HepG2 (cell line): Measurements from ENCODE around the gene GARIN6. TPM values are rescaled to one million over a fixed set of nuclear protein-coding genes. Genes with fewer than 3 reads are reported as not detected.

Source experiments
- ATAC-seq: fragments of 200-7000 bp; cut with Tn5 transposase; 3 replicates; pipeline ENCODE4 v1.9.1; 2020; ENCODE audit warnings: mild to moderate bottlenecking, moderate library complexity
- BruUV-seq: library from RNA; stranded (reverse); fragments of 400-500 nt; replicated peaks from 2 replicates; lab custom pipeline; 2021; lab: Mats Ljungman, UMichigan
- CTCF ChIA-PET: fragments of 300-600 bp; formaldehyde crosslinking; extraction: SDS; loops from one replicate; lab custom pipeline; 2021; ENCODE audit warnings: low total read pairs, inconsistent platforms, low intra/inter-chr PET ratio; lab: Yijun Ruan, JAX
- POLR2A ChIA-PET: fragments of 350-600 bp; sonication (Branson Sonifier 250); formaldehyde crosslinking; loops from one replicate; lab custom pipeline; 2020; ENCODE audit warnings: antibody characterized with exemption, inconsistent platforms; lab: Yijun Ruan, JAX
- DNase-seq: peaks from one replicate; pipeline ENCODE4 v3.0.0-alpha.2; 2015; ENCODE audit warnings: low spot score
- FAIRE-seq: peaks from 3 replicates; lab custom pipeline; 2011; peaks lifted over from hg19 to GRCh38; lab: Jason Lieb, UNC
- H2AFZ ChIP-seq: one replicate; pipeline ENCODE4 v1.6.1; 2011; ENCODE audit warnings: low read length, inconsistent platforms
- H3K27ac ChIP-seq: fragments of 300-600 bp; 3 replicates; pipeline ENCODE4 v1.8.0; 2011; ENCODE audit warnings: mixed run types, mild to moderate bottlenecking, mixed read lengths, low read length, inconsistent platforms; ENCODE audit not compliant: insufficient read depth; ENCODE audit errors: extremely low read length
- H3K27me3 ChIP-seq, 2 experiments: fragments of 200-600 bp in 1 of 2; 2 replicates in 1 of 2; 3 replicates in 1 of 2; pipeline versions ENCODE4 v1.6.0 to v1.8.0; 2011; ENCODE audit warnings: low read length in 2 of 2, mild to moderate bottlenecking in 2 of 2, moderate library complexity in 2 of 2, inconsistent platforms in 1 of 2; ENCODE audit not compliant: insufficient read depth in 2 of 2, control insufficient read depth in 1 of 2
- H3K36me3 ChIP-seq, 2 experiments: fragments of 200-600 bp in 1 of 2; replicated peaks in 1 of 2; 2 replicates in 1 of 2; 3 replicates in 1 of 2; pipeline versions ENCODE4 v1.5.1 to v1.8.0; 2011; ENCODE audit warnings: low read length in 2 of 2, inconsistent platforms in 1 of 2; ENCODE audit not compliant: insufficient read depth in 2 of 2, control insufficient read depth in 1 of 2
- H3K4me1 ChIP-seq: 2 replicates; pipeline ENCODE4 v1.5.1; 2012; ENCODE audit warnings: low read length, inconsistent platforms; ENCODE audit not compliant: insufficient read depth
- H3K4me2 ChIP-seq: 2 replicates; pipeline ENCODE4 v1.6.0; 2011; ENCODE audit warnings: low read depth, low read length, inconsistent platforms
- H3K4me3 ChIP-seq, 3 experiments: fragments of 200-600 bp in 1 of 3; sonication (generic), shearing (Covaris generic) in 1 of 3; replicated peaks in 1 of 3; 2 replicates each; pipeline ENCODE4 v1.5.1; 2011 to 2016; ENCODE audit warnings: low read length in 3 of 3, inconsistent platforms in 2 of 3, low read depth in 2 of 3, mild to moderate bottlenecking in 2 of 3, control low read depth in 1 of 3, mixed read lengths in 1 of 3; ENCODE audit not compliant: insufficient read depth in 1 of 3
- H3K79me2 ChIP-seq: one replicate; pipeline ENCODE4 v1.6.1; 2011; ENCODE audit warnings: low read length, inconsistent platforms; ENCODE audit not compliant: insufficient read depth
- H3K9ac ChIP-seq: 2 replicates; pipeline ENCODE4 v1.6.0; 2011; ENCODE audit warnings: mild to moderate bottlenecking, low read depth, low read length, inconsistent platforms; ENCODE audit not compliant: insufficient read depth
- H3K9me3 ChIP-seq: 2 replicates; pipeline ENCODE4 v1.5.1; 2012; ENCODE audit warnings: mild to moderate bottlenecking, low read length
- H4K20me1 ChIP-seq: 2 replicates; pipeline ENCODE4 v1.6.0; 2011; ENCODE audit warnings: inconsistent platforms, mild to moderate bottlenecking, low read length, moderate library complexity; ENCODE audit not compliant: insufficient read depth
- CTCF ChIP-seq: sonication (generic); formaldehyde crosslinking; IDR thresholded peaks from 2 replicates; pipeline ENCODE4 v1.5.0; 2020; ENCODE audit warnings: mild to moderate bottlenecking, missing genetic modification reagents, moderate library complexity
- ZNF451 ChIP-seq: sonication (generic); formaldehyde crosslinking; IDR thresholded peaks from 2 replicates; pipeline ENCODE4 v1.5.0; 2020; ENCODE audit warnings: mild to moderate bottlenecking, missing genetic modification reagents
- ZNF800 ChIP-seq: sonication (generic); formaldehyde crosslinking; IDR thresholded peaks from 2 replicates; pipeline ENCODE4 v1.4.0; 2020; ENCODE audit warnings: missing genetic modification reagents
- WGBS: methylation state at CpG from one replicate; pipeline ENCODE4 v1.1.6; 2017; ENCODE audit warnings: low lambda C conversion rate; 5-methylcytosine and 5-hydroxymethylcytosine counted together
- in situ Hi-C: cut with HindIII; loops from 2 replicates; pipeline ENCODE4 v1.10.0; 2017; ENCODE audit warnings: low pct_unique_long_range_greater_than_20kb; ENCODE audit not compliant: extremely low pct_ligation_motif_present
- intact Hi-C: fragments of 100-400 bp; cut with micrococcal nuclease; formaldehyde crosslinking; loops from one replicate; pipeline ENCODE4 v1.10.0; 2022; ENCODE audit not compliant: unreplicated experiment
- polyA plus RNA-seq, 8 experiments: library from polyadenylated mRNA; depleted of rRNA in 3 of 8; stranded (reverse) in 7 of 8; unstranded in 1 of 8; fragments of >200 nt; fragmentation: Illumina TruSeq in 4 of 8; extraction: Trizol in 4 of 8; gene quantifications; 2 replicates each; pipeline versions ENCODE4 v1.2.1 to v1.2.3, GENCODE V29; 2011 to 2016; ENCODE audit warnings: low read depth in 4 of 8, missing spikeins in 1 of 8, mixed read lengths in 1 of 8; ENCODE audit not compliant: insufficient read depth in 1 of 8
- total RNA-seq, 5 experiments: library from RNA; depleted of rRNA; stranded (reverse); fragments of >200 nt; fragmentation: Illumina TruSeq; extraction: Trizol; gene quantifications; 2 replicates each; pipeline ENCODE4 v1.2.3, GENCODE V29; 2016; ENCODE audit warnings: low read depth in 1 of 5

GARIN6 gene
- total and polyA plus RNA-seq, 2 of the 13 experiments (the other 11 are each of a cell fraction or from before 2014, with no cell fraction given): not detected

DNA sequence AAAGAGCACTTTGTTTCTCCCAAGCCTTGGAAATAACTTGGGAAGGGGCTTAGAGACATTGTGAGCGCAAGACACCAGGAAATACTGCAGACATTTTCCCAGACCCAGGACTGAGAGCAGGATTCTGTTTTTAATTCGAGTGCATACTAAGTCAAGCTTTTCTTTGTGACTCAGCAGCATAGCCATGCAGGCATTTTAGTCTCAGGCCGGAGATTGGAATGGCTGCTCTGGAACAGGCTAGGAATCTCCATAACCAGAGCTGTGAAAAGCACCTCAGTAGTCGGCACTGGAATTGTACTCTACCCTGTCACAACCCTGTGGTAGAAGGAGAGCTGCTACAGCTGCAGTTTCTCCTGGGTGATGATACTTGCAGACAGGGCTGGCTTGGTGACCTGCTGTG, 28.9 kb upstream of the GARIN6 start:
- Histone ChIP-seq H4K20me1 (no peaks in the 10 kb centered on the region), H2AFZ (no peak overlapping the region), H3K79me2 (no peaks in the 10 kb centered on the region), H3K9ac (no peak overlapping the region), H3K4me3 (no peak overlapping the region), H3K9me3 (peaks cover 40% of the 10 kb centered on the region), H3K4me1 (no peaks in the 10 kb centered on the region), H3K36me3 (no peaks in the 10 kb centered on the region), H3K4me2 (no peak overlapping the region), H3K27me3 (no peaks in the 10 kb centered on the region), H3K27ac (no peak overlapping the region)
- ChIA-PET CTCF (no interaction called here), POLR2A (no interaction called here)
- FAIRE-seq (no peak), DNase-seq (no peak), ATAC-seq (no peak)
- BruUV-seq: no TSS peak
- intact Hi-C loops: no loop called here
- TF ChIP-seq ZNF800 (CRISPR knock-in tag) (no peak), ZNF451 (CRISPR knock-in tag) (no peak)
- in situ Hi-C loops: no loop called here
- 3% methylated on average over 4 of the region's 4 CpGs for WGBS

GRCh38 chr12:99619389-99620158, 28.0 kb upstream of the GARIN6 start:
- Histone ChIP-seq H3K27ac (no peak overlapping the region), H3K4me2 (no peak overlapping the region), H3K27me3 (no peaks in the 10 kb centered on the region), H3K9me3 (peaks cover 40% of the 10 kb centered on the region), H3K4me3 (no peak overlapping the region), H3K79me2 (no peaks in the 10 kb centered on the region), H3K9ac (no peak overlapping the region), H3K36me3 (no peaks in the 10 kb centered on the region), H3K4me1 (no peaks in the 10 kb centered on the region), H4K20me1 (no peaks in the 10 kb centered on the region), H2AFZ (no peak overlapping the region)
- 25% methylated on average over 4 of the region's 7 CpGs for WGBS
- ATAC-seq: peak; percentile 75
- no peak for FAIRE-seq
- ChIA-PET CTCF (interaction anchor here (1.3 kb wide), 1 partner anchor 233 kb away, joined by 3 read pairs; no protein-coding TSS in a partner anchor), POLR2A (no interaction called here)
- DNase-seq: peak; percentile 14
- in situ Hi-C loops (no loop called here), intact Hi-C loops (loop anchor here (10.0 kb wide), 1 partner anchor 235 kb away; no protein-coding TSS in a partner anchor)
- no TSS peak for BruUV-seq
- peak; percentile 68 for TF ChIP-seq CTCF
